Right atrium auricular region (tissue), 2 donors: ENCODE data around the gene TMEM150C. TPM values are rescaled to one million over a fixed set of nuclear protein-coding genes. Genes with fewer than 3 reads are reported as not detected.

Source experiments
- DNase-seq: peaks from one replicate; pipeline ENCODE4 v3.0.0-alpha.2; 2019; ENCODE audit warnings: low spot score
- H3K27ac ChIP-seq, 2 donors: fragments of 200-600 bp; sonication (generic); 1 replicate in 1 of 2; 2 replicates in 1 of 2; pipeline ENCODE4 v1.5.1; 2016 to 2019
- H3K27me3 ChIP-seq, 2 donors: fragments of 200-600 bp; sonication (generic); one replicate each; pipeline versions ENCODE4 v1.5.1 to v1.6.0; 2017 to 2019
- H3K36me3 ChIP-seq: fragments of 200-600 bp; sonication (generic); one replicate; pipeline ENCODE4 v1.5.1; 2016
- H3K4me1 ChIP-seq, 2 donors: fragments of 200-600 bp; sonication (generic); one replicate each; pipeline versions ENCODE4 v1.5.1 to v1.6.0; 2017 to 2019
- H3K4me3 ChIP-seq, 2 donors: fragments of 200-600 bp; sonication (generic); 1 replicate in 1 of 2; 2 replicates in 1 of 2; pipeline ENCODE4 v1.5.1; 2017 to 2019; ENCODE audit warnings: mild to moderate bottlenecking in 1 of 2, moderate library complexity in 1 of 2
- H3K9me3 ChIP-seq, 2 donors: fragments of 200-600 bp; sonication (generic); one replicate each; pipeline ENCODE4 v1.5.1; 2019
- CTCF ChIP-seq, 2 donors: fragments of 200-600 bp; sonication (generic); IDR thresholded peaks; one replicate each; pipeline ENCODE4 v1.5.1; 2019; ENCODE audit warnings: antibody characterized with exemption in 2 of 2
- total RNA-seq, 2 donors: library from RNA; depleted of rRNA; stranded (reverse); fragments of >200 nt; gene quantifications; one replicate each; pipeline ENCODE4 v1.1.0, GENCODE V29; 2016

The TMEM150C gene
- total RNA-seq, 2 donors from 2014 or later = 14.2 to 21.2 TPM

- no peak for DNase-seq
- no peak overlapping the region for H3K27ac ChIP-seq
- H3K36me3 ChIP-seq = no peaks in the 10 kb centered on the region
- no peaks in the 10 kb centered on the region for H3K9me3 ChIP-seq
- H3K4me1 ChIP-seq = no peaks in the 10 kb centered on the region
- no peak for TF ChIP-seq CTCF (IDR thresholded peaks at IDR 0.05)
- H3K27me3 ChIP-seq = no peaks in the 10 kb centered on the region
- no peak overlapping the region for H3K4me3 ChIP-seq
Observed at GRCh38 chr4:82601242-82602015, 39.6 kb upstream of the TMEM150C start.

GRCh38 chr4:82599336-82599735, 37.5 kb upstream of the TMEM150C start:
- H3K9me3 ChIP-seq = no peaks in the 10 kb centered on the region
- no peaks in the 10 kb centered on the region for H3K4me1 ChIP-seq
- no peak for DNase-seq
- no peaks in the 10 kb centered on the region for H3K27me3 ChIP-seq
- H3K27ac ChIP-seq = no peak overlapping the region
- H3K4me3 ChIP-seq = no peak overlapping the region
- no peak for TF ChIP-seq CTCF (IDR thresholded peaks at IDR 0.05)
- no peaks in the 10 kb centered on the region for H3K36me3 ChIP-seq

- Histone ChIP-seq H3K4me3 (no peak overlapping the region), H3K36me3 (no peaks in the 10 kb centered on the region), H3K27me3 (no peaks in the 10 kb centered on the region), H3K9me3 (no peaks in the 10 kb centered on the region), H3K4me1 (no peaks in the 10 kb centered on the region), H3K27ac (no peak overlapping the region)
- DNase-seq = no peak
- TF ChIP-seq CTCF (IDR thresholded peaks at IDR 0.05) = no peak
Observed at GRCh38 chr4:82594456-82594855, 32.7 kb upstream of the TMEM150C start.

GRCh38 chr4:82593411-82593810, 31.6 kb upstream of the TMEM150C start:
- no peak overlapping the region for H3K4me3 ChIP-seq
- no peak for TF ChIP-seq CTCF (IDR thresholded peaks at IDR 0.05)
- no peak overlapping the region for H3K27ac ChIP-seq
- no peaks in the 10 kb centered on the region for H3K36me3 ChIP-seq
- H3K4me1 ChIP-seq = no peaks in the 10 kb centered on the region
- H3K9me3 ChIP-seq = no peaks in the 10 kb centered on the region
- H3K27me3 ChIP-seq = no peaks in the 10 kb centered on the region
- no peak for DNase-seq

- Histone ChIP-seq H3K36me3 (no peaks in the 10 kb centered on the region), H3K4me1 (no peaks in the 10 kb centered on the region), H3K27me3 (no peaks in the 10 kb centered on the region), H3K4me3 (no peak overlapping the region), H3K9me3 (no peaks in the 10 kb centered on the region), H3K27ac (no peak overlapping the region)
- TF ChIP-seq CTCF (IDR thresholded peaks at IDR 0.05) = no peak
- DNase-seq = no peak
Observed at GRCh38 chr4:82592639-82593038, 30.9 kb upstream of the TMEM150C start.

- no peaks in the 10 kb centered on the region for H3K9me3 ChIP-seq
- H3K4me3 ChIP-seq = no peak overlapping the region
- no peaks in the 10 kb centered on the region for H3K27me3 ChIP-seq
- no peaks in the 10 kb centered on the region for H3K4me1 ChIP-seq
- H3K36me3 ChIP-seq = no peaks in the 10 kb centered on the region
- TF ChIP-seq CTCF (IDR thresholded peaks at IDR 0.05) = no peak
- H3K27ac ChIP-seq = no peak overlapping the region
- DNase-seq = no peak
Observed at GRCh38 chr4:82591592-82591991, 29.8 kb upstream of the TMEM150C start.
